GOT3 (cell line): Measurements from ENCODE around the gene PCBP3.

ENCODE experiments used
- DNase-seq: peaks from one replicate; lab custom pipeline; 2025; ENCODE audit warnings: mixed read lengths; lab: John Stamatoyannopoulos, UW

The PCBP3 gene

DNA sequence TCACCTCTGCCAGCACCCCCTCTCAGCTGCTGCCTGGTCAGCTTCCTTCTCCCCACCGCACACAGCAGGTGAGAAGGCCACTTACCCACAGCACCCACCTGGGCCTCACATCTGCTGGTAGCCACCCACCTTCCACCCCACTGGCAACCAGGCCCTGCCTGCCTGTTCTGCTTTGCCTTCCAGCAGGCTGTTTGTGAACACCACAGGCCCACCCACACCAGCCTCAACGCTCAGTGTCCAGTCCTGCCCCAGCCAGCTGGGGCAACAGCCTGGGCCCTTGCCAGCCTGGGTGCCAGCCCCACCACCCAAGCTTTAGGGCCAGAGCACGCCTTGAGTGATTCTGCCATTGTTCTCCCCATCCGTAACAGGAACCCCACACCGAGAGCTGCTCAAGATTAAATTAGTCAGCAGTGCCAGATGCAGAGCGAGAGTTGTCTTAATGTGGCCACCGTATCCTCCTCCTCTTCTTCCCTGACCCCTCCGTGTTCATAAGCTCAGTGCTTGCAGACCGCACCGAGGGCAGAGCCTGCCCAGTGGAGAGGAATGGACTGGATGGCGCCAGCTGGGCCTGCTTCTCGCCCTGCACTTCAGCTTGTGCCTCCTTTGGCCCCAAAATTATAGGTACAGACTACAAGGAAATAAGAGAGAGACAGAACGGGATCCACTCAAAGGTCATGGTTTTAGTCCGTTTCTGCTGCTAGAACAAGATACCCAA, 217.8 kb downstream of the PCBP3 start:
- DNase-seq: no peak

DNA sequence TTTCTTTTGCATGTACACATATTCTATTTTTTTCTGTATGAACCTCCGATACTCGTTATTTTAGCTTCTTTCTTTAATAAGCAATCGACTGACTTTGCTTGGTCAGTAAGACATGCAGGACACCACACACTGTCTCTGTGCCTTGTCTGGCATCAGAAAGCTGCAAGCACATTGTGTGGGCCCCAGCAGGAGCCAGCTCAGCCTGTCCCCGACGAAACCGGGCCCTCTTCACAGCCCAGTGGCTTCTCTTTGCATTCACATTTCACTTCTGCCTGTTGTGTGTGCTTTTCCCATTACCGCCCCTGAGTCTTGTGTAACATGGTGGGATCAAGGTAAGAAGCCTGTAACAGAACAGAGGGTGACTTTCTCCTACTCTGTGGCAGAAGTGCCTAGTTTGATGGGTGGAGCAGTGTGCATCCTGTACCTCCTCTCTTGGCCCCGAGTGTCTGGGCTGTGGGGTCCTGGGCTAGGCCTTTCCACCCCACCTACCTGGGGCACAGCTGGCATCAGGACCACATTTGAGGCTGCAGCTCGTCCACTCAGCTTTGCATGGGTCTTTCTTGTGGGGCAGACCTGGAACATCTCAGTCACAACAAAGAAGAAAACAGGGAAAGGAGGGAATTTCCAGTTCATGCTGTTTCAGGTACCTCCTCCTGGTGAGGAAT, 219.2 kb downstream of the PCBP3 start:
- DNase-seq: no peak

DNA sequence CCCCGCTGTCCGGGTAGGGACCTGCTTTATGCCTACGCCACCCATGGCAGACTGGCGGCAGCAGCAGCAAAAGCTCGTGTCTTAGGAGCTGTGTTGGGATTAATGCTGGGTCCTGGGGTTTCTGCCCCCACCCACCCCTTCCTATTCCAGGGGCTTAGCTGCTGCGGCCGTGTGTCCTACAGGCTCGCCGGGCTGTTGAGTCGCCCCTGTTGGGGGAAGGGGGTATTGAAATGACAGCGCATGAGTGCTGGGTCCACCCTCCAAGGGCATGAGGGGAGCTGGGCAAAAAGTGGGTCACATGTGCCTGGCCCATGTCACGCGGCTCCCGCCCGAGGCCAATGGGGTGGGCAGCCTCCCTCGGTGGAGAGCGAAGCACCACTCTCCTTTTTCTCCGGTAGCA, 219.7 kb downstream of the PCBP3 start:
- DNase-seq: no peak

DNA sequence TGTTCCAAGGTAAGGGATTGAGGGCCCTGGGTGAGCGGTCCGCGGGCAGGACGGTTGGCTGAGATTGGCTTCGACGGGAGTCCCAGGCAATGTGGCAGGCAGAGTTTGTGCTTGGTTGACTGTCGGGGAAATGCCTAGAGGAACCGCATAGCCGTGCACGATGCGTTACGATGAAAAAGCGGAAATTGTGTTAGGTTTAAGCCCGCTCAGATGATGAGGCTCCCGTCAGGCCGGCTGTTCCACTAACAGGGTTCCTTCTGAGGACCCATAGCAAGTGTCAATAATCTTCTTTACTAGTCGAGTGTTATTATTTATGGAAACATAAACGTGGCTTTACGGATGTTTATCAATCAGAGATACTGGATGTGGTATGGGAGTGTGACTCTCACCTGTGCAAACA, 220.2 kb downstream of the PCBP3 start:
- no peak for DNase-seq

DNA sequence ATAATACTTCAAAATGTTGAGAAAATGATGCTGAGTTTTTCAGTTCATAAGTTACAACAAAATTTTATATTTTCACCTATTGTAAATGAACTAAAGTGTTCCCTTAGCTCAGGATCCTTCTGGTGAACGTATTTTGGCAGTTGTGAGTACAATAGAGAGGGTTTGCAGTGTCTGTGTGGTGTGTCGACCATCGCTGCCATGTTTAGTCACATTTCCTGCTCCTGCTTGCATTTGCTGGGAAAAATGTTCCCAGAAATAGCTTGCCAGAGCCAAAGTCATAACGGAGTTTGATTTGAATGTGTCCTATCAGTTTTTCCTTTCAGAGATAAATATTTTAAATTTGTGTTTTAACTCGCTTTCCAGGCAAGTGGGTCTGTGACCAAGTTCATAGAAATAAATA, 220.9 kb downstream of the PCBP3 start:
- no peak for DNase-seq

DNA sequence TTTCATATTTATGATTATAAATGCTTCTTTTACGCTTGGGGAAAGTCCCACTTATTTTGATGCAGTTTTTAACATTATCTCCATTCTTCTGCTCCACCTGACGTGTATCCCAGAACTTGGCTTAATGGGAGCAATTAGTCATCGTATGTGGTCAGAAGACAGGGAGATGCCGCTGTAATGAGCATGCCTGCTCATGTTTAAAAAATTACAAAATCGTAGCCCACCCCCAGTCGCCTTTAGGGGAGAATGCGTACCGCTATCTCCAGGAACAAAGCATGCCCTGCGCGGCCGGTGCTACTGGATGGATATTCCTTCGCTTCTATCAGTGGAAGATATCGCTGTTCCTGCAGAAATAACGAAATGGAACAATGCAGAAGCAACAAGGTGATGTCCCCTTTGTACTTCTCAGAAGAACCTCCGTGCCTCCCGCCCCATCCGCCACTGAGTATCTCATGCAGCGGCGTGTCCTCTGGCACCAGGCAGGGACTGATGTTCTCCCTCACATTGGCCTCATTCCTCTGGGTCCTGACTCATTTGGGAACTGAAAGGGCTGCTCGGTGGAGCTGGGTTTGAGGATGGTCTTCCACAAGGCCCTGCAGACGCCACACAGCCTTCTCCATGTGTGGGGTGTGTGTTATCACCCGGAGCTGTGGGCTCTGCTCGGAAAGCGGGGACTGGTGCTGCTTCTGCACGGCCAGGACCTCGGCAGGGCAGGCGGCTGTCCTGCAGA, 221.7 kb downstream of the PCBP3 start:
- DNase-seq: no peak

DNA sequence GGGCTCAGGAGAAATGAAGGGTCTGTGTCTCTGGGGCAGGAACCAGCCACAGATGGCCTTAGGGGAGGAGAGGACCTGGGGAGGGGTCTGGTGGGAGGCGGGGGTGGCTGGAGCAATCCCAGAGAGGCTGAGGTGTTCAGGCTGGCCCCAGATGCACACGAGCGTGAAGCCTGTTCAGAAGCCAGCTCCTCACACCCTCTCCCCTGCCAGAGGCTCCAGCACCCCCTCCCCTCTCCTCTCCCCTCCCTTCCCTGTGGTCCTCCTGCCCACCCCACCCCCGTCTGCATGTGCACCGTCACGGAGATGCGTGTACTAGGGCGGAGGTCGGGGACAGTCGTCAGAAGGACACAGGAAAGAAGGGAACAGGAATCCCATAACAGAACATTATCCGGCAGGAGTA, 223.0 kb downstream of the PCBP3 start:
- DNase-seq: no peak

DNA sequence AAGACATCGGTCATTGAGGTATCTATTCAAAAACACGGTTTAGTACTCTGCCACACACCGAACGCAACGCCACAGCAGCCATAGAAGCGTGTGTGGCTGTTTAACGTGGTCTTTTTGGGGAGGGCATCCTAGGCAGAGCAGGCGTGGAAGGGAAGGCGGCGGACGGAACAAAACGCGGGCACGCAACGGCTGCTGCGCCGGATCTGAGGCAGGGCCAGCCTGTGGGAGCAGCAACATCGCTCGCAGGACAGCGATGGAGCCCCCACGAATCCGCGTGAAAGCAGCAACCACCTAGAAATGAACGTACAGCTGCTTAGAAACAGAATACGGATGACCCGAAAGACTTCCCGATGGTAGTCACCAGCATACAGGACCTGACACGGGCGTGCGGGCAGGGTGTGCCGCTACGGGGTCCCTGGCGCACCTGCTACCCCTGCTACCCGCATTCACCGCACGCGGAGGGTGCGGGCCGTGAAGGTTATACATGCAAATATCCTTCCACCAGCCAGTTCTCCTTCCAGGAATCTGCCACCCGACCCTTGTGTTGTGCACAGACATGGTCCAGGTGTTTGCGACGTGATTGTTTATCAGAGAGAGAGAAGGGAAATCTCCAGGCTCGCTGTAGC, 223.6 kb downstream of the PCBP3 start:
- DNase-seq: no peak

DNA sequence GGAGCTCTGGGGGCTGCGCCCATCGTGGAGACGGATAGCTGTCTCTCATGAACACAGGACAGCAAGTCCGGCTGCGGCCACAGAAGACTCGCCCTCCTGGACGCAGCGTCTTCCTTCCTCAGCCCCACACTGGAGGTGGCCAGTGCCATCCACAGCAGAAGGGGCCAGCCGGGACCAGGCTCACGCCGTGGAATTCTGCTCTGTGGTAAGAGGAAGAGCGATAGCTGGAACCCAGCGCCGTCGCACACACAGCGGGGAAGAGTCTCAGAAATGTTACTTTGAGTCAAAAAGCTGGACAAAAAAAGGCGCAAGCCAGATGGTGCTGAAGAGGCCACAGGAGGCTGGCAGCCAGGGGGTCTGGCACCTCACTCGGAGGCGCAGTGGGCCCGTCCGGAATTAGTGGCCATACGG, 224.2 kb downstream of the PCBP3 start:
- DNase-seq: no peak

DNA sequence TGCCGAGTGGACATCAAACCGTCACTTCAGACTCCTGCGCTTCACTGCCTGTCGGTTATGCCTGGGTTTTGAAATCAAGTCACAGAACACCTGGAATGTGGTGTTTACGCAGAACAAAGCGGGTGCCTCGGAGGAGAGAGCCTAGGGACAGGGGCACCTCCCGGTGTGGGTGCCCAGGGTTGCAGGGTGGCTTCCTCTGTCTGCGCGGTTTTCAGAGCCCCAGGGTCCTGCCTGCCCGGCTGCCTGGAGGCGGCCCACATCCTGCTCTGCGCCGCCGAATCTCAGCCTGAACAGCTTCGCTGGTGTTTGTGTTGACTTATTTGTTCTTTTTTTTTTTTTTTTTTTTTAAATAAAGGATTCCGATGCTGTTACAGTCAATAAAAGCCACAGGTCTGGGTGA, 224.6 kb downstream of the PCBP3 start:
- DNase-seq: no peak

DNA sequence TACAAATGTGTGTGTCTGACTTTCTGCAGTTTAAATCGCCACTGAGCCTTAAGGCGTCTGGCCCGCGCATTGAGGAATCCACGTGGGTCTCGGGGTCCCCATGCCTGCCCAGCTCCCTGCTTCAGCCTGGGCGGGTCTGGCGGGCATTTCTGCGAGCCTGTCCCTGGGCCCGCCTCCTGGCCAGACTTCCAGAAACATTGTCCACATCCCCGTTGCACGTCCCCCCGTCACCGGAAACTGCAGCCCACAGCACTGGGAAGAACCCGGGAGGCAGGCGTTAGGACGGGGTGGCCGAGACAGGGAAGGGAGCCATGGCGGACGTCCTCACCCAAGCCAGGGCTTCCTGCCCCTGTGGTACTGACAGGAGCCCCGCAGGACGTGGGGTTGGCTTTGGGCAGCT, 225.0 kb downstream of the PCBP3 start:
- no peak for DNase-seq

DNA sequence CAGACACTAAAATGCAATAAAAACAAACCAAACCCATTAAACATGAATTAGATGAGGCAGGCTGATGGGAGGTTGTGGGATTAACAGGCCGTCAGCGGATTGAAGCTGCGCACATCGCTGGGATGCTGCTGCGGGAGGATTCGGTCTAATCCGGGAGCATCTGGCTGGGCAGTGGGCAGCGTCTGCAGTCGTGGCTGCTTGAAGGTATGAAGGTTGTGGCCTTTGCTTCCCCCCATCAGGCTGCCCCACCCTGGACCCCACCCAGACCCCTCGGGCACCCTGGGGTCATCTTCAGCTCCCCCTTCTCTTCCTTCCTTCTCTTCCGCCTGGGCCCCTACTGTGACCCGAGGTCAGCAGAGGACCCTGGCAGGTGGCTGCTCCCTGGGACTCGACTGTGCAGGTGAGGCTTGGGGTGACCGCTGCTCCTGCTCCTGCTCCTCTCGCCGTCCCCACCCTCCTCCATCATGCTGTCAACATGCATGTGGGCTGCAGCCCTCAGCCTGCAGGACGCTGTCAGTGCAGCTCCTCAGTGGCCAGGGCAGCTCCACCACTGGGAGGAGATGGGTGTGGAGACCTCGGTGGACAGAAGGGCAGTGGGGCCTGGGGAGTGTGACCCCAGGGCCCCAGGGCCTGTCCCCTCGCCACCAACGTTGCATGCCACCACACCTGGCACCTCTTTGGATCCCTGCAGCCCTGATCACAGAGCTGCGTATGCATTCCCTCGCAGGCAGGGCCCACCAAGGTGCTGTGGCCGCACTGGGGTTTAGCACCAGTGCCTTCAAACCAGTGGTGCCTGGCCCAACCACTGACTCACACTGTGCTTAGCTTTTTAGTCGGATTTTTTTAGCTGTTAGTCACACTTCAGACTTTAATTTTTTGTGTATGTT, 225.8 kb downstream of the PCBP3 start:
- no peak for DNase-seq

DNA sequence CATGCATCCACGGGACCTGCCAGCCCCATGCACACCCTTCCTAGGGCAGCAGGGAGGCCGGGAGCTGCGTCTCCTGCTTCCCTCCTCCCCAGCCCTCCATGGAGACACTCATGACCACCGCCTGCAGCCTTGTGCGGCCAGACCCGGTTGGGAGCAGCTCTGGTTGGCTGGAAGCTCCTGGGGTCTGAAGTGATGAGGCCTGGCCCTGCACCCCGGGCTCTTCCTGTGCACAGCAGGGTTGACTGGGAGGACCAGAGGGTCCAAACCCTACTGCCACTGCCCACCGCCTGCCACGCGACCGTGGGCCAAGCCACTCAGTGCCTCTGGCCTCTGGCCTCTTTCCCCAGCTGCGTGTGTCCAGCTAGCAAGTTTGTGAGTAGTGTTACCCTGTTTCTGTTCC, 226.9 kb downstream of the PCBP3 start:
- no peak for DNase-seq

DNA sequence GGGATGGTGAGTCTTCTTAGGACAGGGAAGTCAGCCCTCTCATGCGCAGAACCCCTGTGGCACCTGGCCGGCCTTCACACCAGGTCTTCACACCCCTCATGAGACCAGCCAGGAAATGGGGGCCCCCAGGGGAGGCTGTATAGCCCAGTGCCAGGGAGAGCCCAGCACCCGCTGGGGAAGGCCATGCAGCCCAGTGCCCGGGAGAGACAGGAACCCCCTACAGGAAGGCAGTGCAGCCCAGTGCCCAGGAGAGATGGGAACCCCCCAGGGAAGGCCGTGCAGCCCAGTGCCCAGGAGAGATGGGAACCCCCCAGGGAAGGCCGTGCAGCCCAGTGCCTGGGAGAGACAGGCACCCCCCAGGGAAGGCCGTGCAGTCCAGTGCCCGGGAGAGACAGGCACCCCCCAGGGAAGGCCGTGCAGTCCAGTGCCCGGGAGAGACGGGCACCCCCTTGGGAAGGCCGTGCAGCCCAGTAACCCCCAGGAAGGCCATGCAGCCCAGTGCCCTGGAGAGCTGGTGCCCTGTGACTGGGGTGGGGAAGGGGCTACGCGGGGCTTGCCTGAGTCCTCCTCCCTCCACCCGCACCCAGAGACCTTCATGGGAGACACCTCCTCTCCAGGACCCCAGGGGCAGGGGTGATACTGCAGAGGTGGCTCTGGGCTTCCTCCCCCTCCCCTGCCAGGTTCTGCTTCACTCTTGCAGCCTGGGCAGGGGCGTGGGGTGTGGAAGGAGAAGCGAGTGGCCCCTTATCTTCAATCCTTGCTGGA, 227.5 kb downstream of the PCBP3 start:
- DNase-seq: no peak

DNA sequence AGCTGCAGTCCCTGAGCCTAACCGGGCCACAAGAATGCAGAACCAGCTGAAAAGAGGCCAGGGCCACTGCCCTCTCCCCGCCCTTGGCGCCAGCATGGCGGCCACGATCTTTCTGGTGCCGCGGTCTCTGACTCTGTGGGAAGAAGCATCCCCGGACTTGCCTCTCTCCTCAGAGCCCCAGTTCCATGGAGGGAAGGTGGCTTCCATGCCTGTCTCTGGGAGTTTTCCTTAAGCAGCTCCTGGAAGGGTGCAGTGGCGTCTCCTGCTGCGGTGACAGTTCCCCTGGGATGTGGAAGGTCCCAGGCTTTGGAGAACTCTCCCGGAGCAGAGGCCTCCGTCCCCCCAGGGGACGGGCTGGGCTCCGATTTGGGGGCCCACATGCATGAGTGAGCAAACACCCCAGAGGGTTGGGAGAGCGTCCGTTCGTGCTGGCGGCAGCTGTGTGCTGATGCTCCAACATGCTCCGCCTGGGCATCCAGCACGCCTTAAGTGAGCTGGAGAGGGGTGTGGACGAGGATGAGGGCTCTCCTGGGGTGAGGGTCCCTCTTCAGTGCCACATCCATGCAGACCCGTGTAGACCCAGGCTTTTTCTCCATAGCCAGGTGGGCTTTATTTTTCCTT, 228.2 kb downstream of the PCBP3 start:
- no peak for DNase-seq

DNA sequence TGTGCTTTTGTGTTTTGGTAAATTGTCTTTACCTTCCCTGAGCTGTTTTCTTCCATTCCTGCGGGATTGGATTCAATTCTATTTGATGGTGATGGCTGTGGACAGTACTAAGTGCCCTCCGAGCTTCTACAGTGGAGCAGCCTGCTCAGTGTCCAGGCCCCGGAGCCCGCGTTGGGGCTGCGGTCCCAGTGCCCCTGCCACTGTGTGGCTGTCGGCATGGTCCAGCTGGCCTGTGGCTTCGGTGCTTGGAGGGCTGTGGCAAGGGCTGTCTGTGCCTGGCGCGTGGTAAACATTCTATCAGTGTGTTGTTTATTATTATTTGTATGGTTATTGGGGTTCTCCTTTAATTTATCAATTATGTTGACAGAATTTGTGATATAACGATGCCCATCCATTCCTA, 228.9 kb downstream of the PCBP3 start:
- no peak for DNase-seq

DNA sequence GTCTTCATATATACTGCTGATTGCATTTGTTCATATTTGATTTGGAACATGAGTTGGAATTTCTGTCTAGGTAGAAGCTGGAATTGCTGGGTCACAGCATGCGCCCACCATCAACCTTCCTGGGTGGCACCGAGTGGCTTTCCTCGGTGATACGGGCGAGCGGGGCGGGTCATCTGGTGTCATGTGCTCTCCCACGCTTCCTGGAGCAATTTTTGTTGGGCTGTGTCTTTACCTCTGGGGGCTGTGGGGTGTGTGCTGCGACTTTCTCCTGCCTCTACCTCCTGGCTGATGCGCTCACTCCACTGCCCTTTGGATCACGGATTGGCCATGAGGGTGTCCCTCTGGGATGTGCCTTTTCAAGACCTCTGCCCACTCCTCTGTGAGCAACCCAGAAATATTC, 229.4 kb downstream of the PCBP3 start:
- DNase-seq: no peak

DNA sequence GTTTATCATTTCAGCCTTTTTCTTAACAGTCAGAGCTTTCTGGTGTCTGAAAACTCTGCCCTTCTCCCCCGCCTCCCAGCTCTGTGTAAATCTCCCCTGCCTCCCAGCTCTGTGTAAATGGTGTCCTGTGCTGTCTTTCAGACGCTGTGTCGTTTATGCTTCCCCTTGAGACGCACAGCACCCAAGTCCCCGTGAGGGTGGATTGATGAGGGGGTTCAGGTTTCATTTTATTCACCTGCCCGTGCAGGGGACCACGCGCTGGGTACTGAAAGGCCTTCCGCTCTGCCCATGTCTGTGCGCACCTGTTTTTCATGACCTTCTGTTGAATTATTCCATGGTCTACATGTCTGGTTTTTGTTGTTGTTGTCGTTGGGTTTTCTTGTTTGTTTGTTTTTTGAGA, 229.9 kb downstream of the PCBP3 start:
- no peak for DNase-seq

DNA sequence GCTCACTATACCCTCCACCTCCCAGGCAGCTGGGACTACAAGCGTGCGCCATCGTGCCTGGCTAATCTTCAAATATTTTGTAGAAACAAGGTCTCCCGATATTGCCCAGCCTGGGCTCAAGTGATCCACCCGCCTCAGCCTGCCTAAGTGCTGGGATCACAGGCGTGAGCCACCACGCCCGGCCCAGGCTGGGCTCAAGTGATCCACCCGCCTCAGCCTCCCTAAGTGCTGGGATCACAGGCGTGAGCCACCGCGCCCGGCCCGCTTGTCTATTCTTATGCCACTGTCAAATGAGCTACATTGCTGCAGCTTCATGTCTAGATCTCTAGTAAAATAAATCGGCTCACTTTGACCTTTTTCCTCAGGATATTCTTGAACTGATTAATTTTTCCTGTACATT, 230.3 kb downstream of the PCBP3 start:
- DNase-seq: no peak

DNA sequence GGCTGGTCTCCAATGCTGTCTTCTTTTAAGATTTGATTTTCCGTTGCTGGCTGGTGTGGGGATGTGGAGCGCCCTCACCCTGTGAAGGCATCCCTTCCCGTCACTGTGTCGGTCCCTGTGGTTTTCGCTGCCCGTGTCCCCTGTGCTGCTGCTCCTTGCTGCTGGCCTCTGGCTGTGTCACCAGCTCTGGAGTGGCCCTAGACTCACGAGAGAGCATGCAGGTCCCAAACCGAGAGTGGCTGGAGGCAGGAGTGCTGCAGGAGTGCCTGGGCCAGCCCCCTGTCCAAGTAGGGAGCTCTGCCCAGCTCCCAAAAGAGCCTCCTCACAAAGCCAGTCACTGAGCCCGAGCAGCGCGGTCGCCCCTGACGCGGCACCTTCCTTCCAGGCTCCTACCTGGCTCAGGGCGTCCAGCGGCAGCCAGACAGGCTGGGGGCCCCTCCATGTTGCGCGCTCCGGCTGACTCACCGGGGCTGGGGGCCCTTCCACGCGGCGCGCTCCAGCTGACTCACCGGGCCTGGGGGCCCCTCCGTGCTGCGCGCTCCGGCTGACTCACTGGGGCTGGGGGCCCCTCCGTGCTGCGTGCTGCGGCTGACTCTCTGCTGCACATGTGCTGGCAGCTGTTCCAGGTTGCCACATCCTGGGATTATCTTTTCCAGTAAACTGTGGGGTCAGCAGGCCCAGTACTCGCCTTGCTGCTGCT, 231.3 kb downstream of the PCBP3 start:
- DNase-seq: peak; percentile 73
